NAMALWA (cell line): ENCODE measurements around the gene BRD7.

Experiments
- DNase-seq: peaks from one replicate; pipeline ENCODE4 v3.0.0-alpha.2; 2015; ENCODE audit warnings: low spot score

BRD7 gene

GRCh38 chr16:50320310-50320709 lies 48.5 kb downstream of the BRD7 start:
- DNase-seq = no peak

GRCh38 chr16:50318796-50319578 lies 49.8 kb downstream of the BRD7 start:
- DNase-seq = no peak

DNA sequence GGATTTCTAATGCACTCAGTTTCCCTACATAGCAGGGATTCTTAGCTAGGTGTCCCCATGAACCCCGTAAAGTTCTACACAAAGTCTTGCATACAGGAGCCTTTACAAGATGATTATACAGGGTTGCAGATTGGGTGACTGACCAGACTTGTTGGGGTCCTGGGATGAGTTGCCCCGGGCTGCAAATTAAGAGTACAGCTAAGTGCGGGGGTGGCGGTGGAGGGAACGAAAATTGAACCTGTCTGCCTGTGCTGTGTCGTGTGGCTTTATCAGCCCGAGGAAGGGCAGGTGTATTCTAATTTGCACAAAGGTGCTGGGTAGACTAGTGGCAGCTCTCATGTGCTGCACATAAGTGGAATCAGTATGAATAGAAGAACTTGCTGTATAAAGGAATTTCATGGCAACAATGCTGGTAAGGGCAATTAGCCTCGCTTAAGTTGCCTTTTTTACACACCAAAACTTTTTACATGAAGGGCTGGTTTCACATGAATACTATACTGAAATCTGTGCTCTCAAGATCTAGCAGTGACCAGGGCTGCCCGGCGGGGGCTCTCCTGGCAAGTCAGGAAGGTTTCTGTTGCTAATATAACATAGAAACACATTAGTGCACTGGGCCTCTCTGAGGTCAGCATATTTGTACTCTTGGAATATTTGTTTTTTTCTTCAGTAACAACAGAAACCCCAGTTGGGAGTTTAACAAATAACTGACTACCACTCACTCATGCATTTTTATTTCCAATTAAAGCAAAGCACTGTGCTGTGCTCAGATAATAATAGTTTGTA lies 51.7 kb downstream of the BRD7 start:
- DNase-seq = no peak

DNA sequence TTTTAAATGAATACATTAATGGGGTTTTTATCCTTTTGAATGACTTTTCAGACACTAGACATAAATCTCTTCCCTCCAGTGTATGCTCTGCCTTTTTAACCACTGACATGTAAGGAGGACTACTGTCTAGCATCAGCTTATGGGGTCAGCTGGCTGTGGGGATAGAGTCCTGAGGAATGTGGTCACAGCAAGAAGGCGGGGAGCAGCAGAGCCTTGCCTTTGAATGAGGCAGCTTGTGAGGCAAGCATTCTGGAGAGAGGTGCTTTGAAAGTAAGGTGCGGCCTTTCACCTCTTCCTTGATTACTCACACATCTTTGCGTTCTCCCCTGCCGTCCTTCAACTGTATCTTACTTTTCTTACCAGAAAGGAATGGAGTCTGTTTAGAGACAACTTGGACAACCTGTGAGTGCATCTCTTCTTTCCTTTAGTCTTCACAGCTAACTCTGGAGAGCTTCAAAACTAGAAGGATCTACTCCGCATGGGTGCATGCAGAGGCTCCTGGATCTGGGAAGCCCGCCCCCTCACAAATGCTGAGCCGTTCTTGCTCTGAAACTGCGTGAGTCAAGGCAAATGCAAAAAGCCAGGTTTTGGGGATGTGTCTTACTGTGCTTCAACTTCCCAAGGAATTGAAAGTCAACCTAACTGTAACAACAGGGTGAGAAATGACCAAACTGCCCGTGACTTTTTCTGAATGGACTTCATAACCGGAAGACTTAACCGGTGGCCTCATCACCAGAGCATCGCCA lies 52.5 kb downstream of the BRD7 start:
- DNase-seq = no peak

DNA sequence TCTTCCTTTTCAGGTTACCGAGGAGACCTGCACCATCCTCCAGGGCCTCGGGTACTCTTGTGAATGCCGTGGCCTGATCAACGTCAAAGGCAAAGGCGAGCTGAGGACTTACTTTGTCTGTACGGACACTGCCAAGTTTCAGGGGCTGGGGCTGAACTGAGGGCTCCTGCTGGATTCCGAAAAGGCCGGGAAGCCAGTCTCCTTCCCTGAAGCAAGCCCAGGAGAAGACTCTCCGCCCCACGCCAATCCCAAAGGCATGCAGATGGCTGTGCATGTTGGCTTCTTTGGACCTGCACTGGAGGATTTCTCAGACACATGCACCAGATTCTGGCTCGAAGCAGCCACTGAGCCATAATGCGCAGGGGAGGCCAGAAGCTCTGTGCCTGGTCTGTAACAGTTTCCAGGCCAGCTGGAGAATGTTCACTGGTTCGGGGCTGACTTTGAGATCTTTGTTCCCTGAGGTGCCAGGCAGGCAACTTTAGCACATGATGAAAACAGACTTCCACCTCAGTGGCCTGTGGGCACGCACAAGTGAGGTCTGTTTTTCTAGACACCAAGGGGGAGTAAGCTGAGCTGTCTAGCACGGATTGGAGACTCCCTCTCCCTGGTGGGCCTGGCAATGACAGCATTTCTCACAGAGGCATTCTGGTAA lies 53.3 kb downstream of the BRD7 start:
- DNase-seq = no peak

GRCh38 chr16:50314665-50315064 lies 54.1 kb downstream of the BRD7 start:
- no peak for DNase-seq

- DNase-seq = no peak
Observed at GRCh38 chr16:50313596-50314478, 55.0 kb downstream of the BRD7 start.

GRCh38 chr16:50311891-50312501 lies 56.8 kb downstream of the BRD7 start:
- no peak for DNase-seq

GRCh38 chr16:50311134-50311528 lies 57.7 kb downstream of the BRD7 start:
- no peak for DNase-seq

- DNase-seq = no peak
Observed at GRCh38 chr16:50310308-50311133, 58.3 kb downstream of the BRD7 start.

DNA sequence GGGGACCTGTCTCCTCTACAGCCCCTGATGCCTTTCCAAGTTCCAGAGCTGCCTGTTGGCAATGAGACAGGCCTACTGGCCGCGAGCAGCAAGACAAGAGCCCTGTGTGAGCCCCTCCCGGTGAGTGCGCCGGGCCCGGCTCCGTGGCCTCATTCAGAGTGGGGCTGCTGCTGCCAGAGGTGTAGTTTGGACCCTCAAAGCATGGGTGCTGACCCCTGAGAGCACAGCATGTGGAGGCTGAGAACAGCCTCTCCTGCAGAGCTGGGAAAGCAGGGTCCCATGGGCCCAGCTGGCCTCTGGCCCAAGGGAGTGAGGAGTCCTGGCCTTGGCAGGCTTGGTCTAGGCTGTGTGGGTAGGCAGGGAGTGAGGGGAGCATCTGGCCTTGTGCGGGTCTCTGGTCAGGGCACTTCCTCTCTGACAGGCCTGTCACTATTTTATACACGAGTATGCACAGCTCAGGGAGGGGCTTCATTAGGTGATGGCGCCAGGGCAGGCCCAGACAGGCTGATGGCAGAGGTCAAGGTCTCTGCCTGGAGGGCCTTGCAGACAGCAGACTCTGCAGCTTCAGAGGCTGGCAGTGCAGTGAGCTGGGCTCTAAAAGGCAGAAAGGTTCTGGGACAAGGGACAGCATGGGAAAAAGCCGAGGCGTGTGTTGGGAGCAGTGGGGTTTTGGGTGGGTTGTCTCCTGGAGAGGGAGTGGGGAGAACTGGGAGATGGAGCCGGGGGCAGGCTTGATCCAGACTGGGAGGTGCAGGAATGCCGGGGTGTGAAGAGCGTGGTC lies 59.1 kb downstream of the BRD7 start:
- no peak for DNase-seq

DNA sequence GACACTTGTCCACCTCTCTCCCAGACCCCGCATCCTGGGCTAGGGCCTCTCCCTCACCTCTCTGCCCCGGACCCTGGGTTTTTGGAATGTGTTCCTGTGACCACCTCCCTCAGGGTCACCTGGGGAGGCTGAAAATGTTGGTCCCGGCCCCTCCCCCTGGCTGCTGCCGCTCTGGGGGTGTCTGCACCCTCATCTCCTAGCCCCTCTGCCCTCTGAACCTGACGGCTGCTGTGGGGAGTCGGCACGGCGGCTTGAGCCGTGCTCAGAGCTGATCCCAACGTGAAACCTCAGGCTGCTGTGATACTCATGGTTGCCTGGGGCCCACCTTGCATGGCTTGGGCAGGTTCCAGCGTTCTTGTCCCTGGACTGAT lies 59.6 kb downstream of the BRD7 start:
- DNase-seq = no peak

GRCh38 chr16:50308237-50308965 lies 60.4 kb downstream of the BRD7 start:
- no peak for DNase-seq

DNA sequence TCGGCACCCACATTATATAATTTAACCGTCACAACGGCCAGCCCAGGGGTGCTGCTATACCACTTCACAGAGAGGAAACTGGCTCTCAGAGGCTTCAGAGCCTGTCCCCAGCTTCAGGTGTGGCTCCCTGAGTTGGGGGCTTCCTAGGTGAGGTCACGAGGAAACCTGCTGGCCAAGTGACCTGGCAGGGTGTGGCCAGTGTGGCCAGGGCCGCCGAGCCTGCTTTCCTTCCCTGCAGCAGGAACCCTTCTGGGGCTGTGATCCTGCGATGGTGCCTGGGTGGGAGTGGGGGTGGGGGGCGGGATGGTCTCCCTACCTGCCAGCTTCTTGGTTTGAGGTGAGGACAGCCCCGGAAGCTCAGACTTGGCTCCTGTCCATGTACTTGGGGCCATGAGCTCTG lies 62.5 kb downstream of the BRD7 start:
- no peak for DNase-seq

- DNase-seq = no peak
Observed at GRCh38 chr16:50305441-50306061, 63.2 kb downstream of the BRD7 start.

GRCh38 chr16:50304467-50305440 lies 64.0 kb downstream of the BRD7 start:
- DNase-seq = no peak
